Activated T-cell treated with anti-CD3 and anti-CD28 coated beads, Interleukin-2, amount 50 U/mL, for 72 hours (primary cell): ENCODE results near the gene LYST. TPM values are rescaled to one million over a fixed set of nuclear protein-coding genes. Genes with fewer than 3 reads are reported as not detected.
"Not testable (repeated sequence)": the region's sequence is repeated elsewhere in the genome, so short reads cannot be mapped to it uniquely, and the experiment has no call there.

Experiments used
- ATAC-seq, 2 donors: fragments of 150-1000 bp; cut with Tn5 transposase; replicated peaks in 1 of 2; 2 replicates each; pipeline ENCODE4 v1.10.0; 2021; ENCODE audit warnings: moderate library complexity in 2 of 2, mild to moderate bottlenecking in 1 of 2
- DNase-seq, 2 donors: peaks; one replicate each; pipeline ENCODE4 v3.0.0; 2021 to 2022; ENCODE audit warnings: mixed read lengths in 1 of 2
- H3K27ac Mint-ChIP-seq: one replicate; pipeline ENCODE4 v1.8.0; 2022; ENCODE audit warnings: mild to moderate bottlenecking, moderate library complexity, mixed read lengths
- H3K27me3 Mint-ChIP-seq: one replicate; pipeline ENCODE4 v1.8.0; 2022; ENCODE audit warnings: low read depth, mixed read lengths
- H3K36me3 Mint-ChIP-seq, 2 donors: one replicate each; pipeline ENCODE4 v1.8.0; 2022; ENCODE audit warnings: mixed read lengths in 2 of 2, mild to moderate bottlenecking in 1 of 2; ENCODE audit not compliant: insufficient read depth in 2 of 2
- H3K4me1 Mint-ChIP-seq: one replicate; pipeline ENCODE4 v1.8.0; 2022; ENCODE audit warnings: low read depth, mixed read lengths
- H3K4me3 Mint-ChIP-seq, 2 donors: one replicate each; pipeline ENCODE4 v1.8.0; 2022; ENCODE audit warnings: mild to moderate bottlenecking in 2 of 2, mixed read lengths in 2 of 2, moderate library complexity in 2 of 2
- H3K9me3 Mint-ChIP-seq, 2 donors: one replicate each; pipeline ENCODE4 v1.8.0; 2022; ENCODE audit warnings: mixed read lengths in 2 of 2
- total RNA-seq, 2 donors: library from RNA; stranded (reverse); gene quantifications; one replicate each; pipeline ENCODE4 v1.2.3, GENCODE V29; 2022

LYST gene
- total RNA-seq, 2 donors from 2014 or later: 43.9 to 50.7 TPM

- peaks cover 56% of the 10 kb centered on the region for H3K27me3 Mint-ChIP-seq
- peak overlapping the region; percentile 77 to 80 for H3K4me3 Mint-ChIP-seq
Measured at GRCh38 chr1:235642943-235643371, 223.7 kb downstream of the LYST start.

GRCh38 chr1:235642011-235642942 is 224.4 kb downstream of the LYST start:
- Mint-ChIP-seq H3K4me1 (peaks cover 38% of the 10 kb centered on the region), H3K36me3 (no peaks in the 10 kb centered on the region), H3K4me3 (peak overlapping the region; percentile 77 to 80), H3K27ac (peak overlapping the region; percentile 14), H3K9me3 (no peaks in the 10 kb centered on the region), H3K27me3 (peaks cover 49% of the 10 kb centered on the region)
- ATAC-seq: peak; percentile 86 to 89
- peak; percentile 75 to 84 for DNase-seq

More at GRCh38 chr1:235642943-235643371, 223.7 kb downstream of the LYST start:
- H3K4me1 Mint-ChIP-seq: peaks cover 38% of the 10 kb centered on the region
- no peaks in the 10 kb centered on the region for H3K9me3 Mint-ChIP-seq
- H3K36me3 Mint-ChIP-seq: no peaks in the 10 kb centered on the region
- DNase-seq (peak in 1 of 2 donors; percentile 32), ATAC-seq (no peak)
- H3K27ac Mint-ChIP-seq: peak overlapping the region; percentile 6

- H3K27me3 Mint-ChIP-seq: peaks cover 35% of the 10 kb centered on the region
- no peaks in the 10 kb centered on the region for H3K36me3 Mint-ChIP-seq
- no peaks in the 10 kb centered on the region for H3K9me3 Mint-ChIP-seq
- no peak for ATAC-seq
- no peak for DNase-seq
- peaks cover 38% of the 10 kb centered on the region for H3K4me1 Mint-ChIP-seq
- no peak overlapping the region for H3K4me3 Mint-ChIP-seq
- no peak overlapping the region for H3K27ac Mint-ChIP-seq
Measured at GRCh38 chr1:235640580-235640979, 226.1 kb downstream of the LYST start.

- Mint-ChIP-seq H3K4me3 (peak overlapping the region in 1 of 2 donors; percentile 30), H3K27ac (no peak overlapping the region), H3K27me3 (peaks cover 26% of the 10 kb centered on the region), H3K4me1 (peaks cover 32% of the 10 kb centered on the region), H3K9me3 (no peaks in the 10 kb centered on the region), H3K36me3 (no peaks in the 10 kb centered on the region)
- ATAC-seq (no peak), DNase-seq (no peak)
Measured at GRCh38 chr1:235639226-235640205, 227.2 kb downstream of the LYST start.

GRCh38 chr1:235638612-235639011 is 228.1 kb downstream of the LYST start:
- H3K4me3 Mint-ChIP-seq, H3K9me3 Mint-ChIP-seq, H3K27ac Mint-ChIP-seq, DNase-seq, ATAC-seq, H3K36me3 Mint-ChIP-seq: not testable (repeated sequence)
- Mint-ChIP-seq H3K4me1 (peaks cover 30% of the 10 kb centered on the region), H3K27me3 (peaks cover 17% of the 10 kb centered on the region)

GRCh38 chr1:235637756-235638534 is 228.8 kb downstream of the LYST start:
- H3K9me3 Mint-ChIP-seq: no peaks in the 10 kb centered on the region

GRCh38 chr1:235635938-235636662 is 230.6 kb downstream of the LYST start:
- DNase-seq (no peak), ATAC-seq (no peak)
- Mint-ChIP-seq H3K36me3 (no peaks in the 10 kb centered on the region), H3K4me3 (no peak overlapping the region), H3K27me3 (peaks cover 23% of the 10 kb centered on the region), H3K4me1 (peaks cover 17% of the 10 kb centered on the region), H3K27ac (no peak overlapping the region), H3K9me3 (no peaks in the 10 kb centered on the region)

More at GRCh38 chr1:235637756-235638534, 228.8 kb downstream of the LYST start:
- H3K27me3 Mint-ChIP-seq: peaks cover 13% of the 10 kb centered on the region
- no peaks in the 10 kb centered on the region for H3K36me3 Mint-ChIP-seq
- H3K27ac Mint-ChIP-seq: no peak overlapping the region
- DNase-seq (no peak), ATAC-seq (no peak)
- peaks cover 25% of the 10 kb centered on the region for H3K4me1 Mint-ChIP-seq
- H3K4me3 Mint-ChIP-seq: no peak overlapping the region

- ATAC-seq: no peak
- peaks cover 10% of the 10 kb centered on the region for H3K4me1 Mint-ChIP-seq
- no peak overlapping the region for H3K27ac Mint-ChIP-seq
- peak overlapping the region; percentile 67 to 72 for H3K4me3 Mint-ChIP-seq
- DNase-seq: no peak
- no peaks in the 10 kb centered on the region for H3K9me3 Mint-ChIP-seq
- H3K36me3 Mint-ChIP-seq: no peaks in the 10 kb centered on the region
- H3K27me3 Mint-ChIP-seq: peaks cover 15% of the 10 kb centered on the region
Measured at GRCh38 chr1:235632506-235633401, 234.0 kb downstream of the LYST start.

- Mint-ChIP-seq H3K27me3 (peaks cover 15% of the 10 kb centered on the region), H3K27ac (no peak overlapping the region), H3K4me3 (no peak overlapping the region), H3K4me1 (peaks cover 10% of the 10 kb centered on the region), H3K36me3 (no peaks in the 10 kb centered on the region), H3K9me3 (no peaks in the 10 kb centered on the region)
- DNase-seq (no peak), ATAC-seq (no peak)
Measured at GRCh38 chr1:235631816-235632215, 234.9 kb downstream of the LYST start.

GRCh38 chr1:235628316-235629005 is 238.2 kb downstream of the LYST start:
- Mint-ChIP-seq H3K9me3 (no peaks in the 10 kb centered on the region), H3K4me3 (no peak overlapping the region), H3K27ac (no peak overlapping the region), H3K36me3 (no peaks in the 10 kb centered on the region), H3K4me1 (peaks cover 25% of the 10 kb centered on the region), H3K27me3 (peaks cover 43% of the 10 kb centered on the region)
- no peak for ATAC-seq
- DNase-seq: no peak

- no peaks in the 10 kb centered on the region for H3K9me3 Mint-ChIP-seq
- DNase-seq (no peak), ATAC-seq (no peak)
- no peaks in the 10 kb centered on the region for H3K36me3 Mint-ChIP-seq
- peaks cover 15% of the 10 kb centered on the region for H3K4me1 Mint-ChIP-seq
- H3K4me3 Mint-ChIP-seq: no peak overlapping the region
- peaks cover 30% of the 10 kb centered on the region for H3K27me3 Mint-ChIP-seq
- H3K27ac Mint-ChIP-seq: no peak overlapping the region
Measured at GRCh38 chr1:235625831-235626230, 240.9 kb downstream of the LYST start.
